ENCODE data around the gene KCNJ9.
A peak's percentile ranks its signal among the peaks of the same experiment; 100 is the strongest.
"Not testable (repeated sequence)": the region's sequence is repeated elsewhere in the genome, so short reads cannot be mapped to it uniquely, and the experiment has no call there.

The KCNJ9 gene

GRCh38 chr1:160104486-160104885, 23.1 kb downstream of the KCNJ9 start:
- DNase-seq: no peak

- no peak for DNase-seq
Measured at GRCh38 chr1:160105155-160105554, 23.8 kb downstream of the KCNJ9 start.

- no peak for DNase-seq
Measured at GRCh38 chr1:160107512-160107911, 26.2 kb downstream of the KCNJ9 start.

- peak; percentile 64 for DNase-seq
Measured at GRCh38 chr1:160108888-160109662, 27.7 kb downstream of the KCNJ9 start.

GRCh38 chr1:160109686-160110085, 28.3 kb downstream of the KCNJ9 start:
- DNase-seq: no peak

GRCh38 chr1:160111462-160111861, 30.1 kb downstream of the KCNJ9 start:
- DNase-seq: not testable (repeated sequence)

- DNase-seq: no peak
Measured at GRCh38 chr1:160112357-160112756, 31.0 kb downstream of the KCNJ9 start.

- no peak for DNase-seq
Measured at GRCh38 chr1:160113407-160113806, 32.1 kb downstream of the KCNJ9 start.

- no peak for DNase-seq
Measured at GRCh38 chr1:160114085-160114484, 32.7 kb downstream of the KCNJ9 start.

GRCh38 chr1:160115545-160116282, 34.4 kb downstream of the KCNJ9 start, which contains the start of gene ATP1A2:
TSS of gene ATP1A2 (plus strand) at chr1:160115759. CDS start at chr1:160115862, 103 bp downstream.
- no peak for DNase-seq

- peak; percentile 33 for DNase-seq
Measured at GRCh38 chr1:160116283-160117147, 35.2 kb downstream of the KCNJ9 start.

- DNase-seq: no peak
Measured at GRCh38 chr1:160117300-160117699, 36.0 kb downstream of the KCNJ9 start.

- DNase-seq: peak; percentile 40
Measured at GRCh38 chr1:160117709-160118183, 36.4 kb downstream of the KCNJ9 start.

GRCh38 chr1:160118928-160119327, 37.6 kb downstream of the KCNJ9 start:
- DNase-seq: no peak

GRCh38 chr1:160120797-160121196, 39.5 kb downstream of the KCNJ9 start:
- no peak for DNase-seq

GRCh38 chr1:160121388-160121787, 40.0 kb downstream of the KCNJ9 start:
- DNase-seq: no peak

GRCh38 chr1:160122978-160123495, 41.7 kb downstream of the KCNJ9 start:
- DNase-seq: no peak

GRCh38 chr1:160123726-160124125, 42.4 kb downstream of the KCNJ9 start:
- no peak for DNase-seq

- peak; percentile 85 for DNase-seq
Measured at GRCh38 chr1:160124705-160125478, 43.6 kb downstream of the KCNJ9 start.

- peak; percentile 22 for DNase-seq
Measured at GRCh38 chr1:160125746-160126145, 44.4 kb downstream of the KCNJ9 start.

- not testable (repeated sequence) for DNase-seq
Measured at GRCh38 chr1:160126342-160126741, 45.0 kb downstream of the KCNJ9 start.

GRCh38 chr1:160127381-160127780, 46.0 kb downstream of the KCNJ9 start:
- DNase-seq: no peak
